K562 (cell line): ENCODE data around the gene SPDEF. TPM values are rescaled to one million over a fixed set of nuclear protein-coding genes. Genes with fewer than 3 reads are reported as not detected.

ENCODE experiments used
- ATF1 ChIP-seq, 2 experiments: fragments of 450-650 bp in 1 of 2; IDR thresholded peaks; 2 replicates each; pipeline ENCODE4 v1.6.1; 2016; ENCODE audit warnings: missing compliant biosample characterization in 1 of 2, missing genetic modification characterization in 1 of 2
- DIDO1 ChIP-seq: fragments of 450-650 bp; IDR thresholded peaks from 2 replicates; pipeline ENCODE4 v1.6.1; 2016; ENCODE audit warnings: low read depth, missing biosample characterization, missing genetic modification characterization
- EP400 ChIP-seq: fragments of 450-650 bp; IDR thresholded peaks from 2 replicates; pipeline ENCODE4 v1.6.1; 2017; ENCODE audit warnings: antibody characterized with exemption, mild to moderate bottlenecking, moderate library complexity
- HMG20A ChIP-seq: fragments of 450-650 bp; formaldehyde crosslinking; conservative IDR thresholded peaks from 2 replicates; pipeline ENCODE4 v1.4.0; 2020; ENCODE audit warnings: mild to moderate bottlenecking, mixed read lengths
- L3MBTL2 ChIP-seq: fragments of 450-650 bp; IDR thresholded peaks from 2 replicates; pipeline ENCODE4 v1.6.1; 2016; ENCODE audit warnings: mild to moderate bottlenecking, moderate library complexity
- PCBP2 ChIP-seq: fragments of 200-400 bp; formaldehyde crosslinking; IDR thresholded peaks from 2 replicates; pipeline ENCODE4 v1.6.1; 2018; ENCODE audit warnings: low read length, low read depth, mild to moderate bottlenecking, moderate library complexity; ENCODE audit not compliant: poor library complexity, severe bottlenecking
- POLR2AphosphoS2 ChIP-seq: IDR thresholded peaks from 2 replicates; pipeline ENCODE4 v1.6.1; 2012; ENCODE audit warnings: low read length, improper control_type of control experiment
- SMAD4 ChIP-seq: fragments of 250-450 bp; sonication (Bioruptor Pico); conservative IDR thresholded peaks from 2 replicates; pipeline ENCODE4 v1.8.0; 2021; ENCODE audit warnings: inconsistent platforms, mild to moderate bottlenecking, moderate library complexity
- STAG1 ChIP-seq: sonication (generic); formaldehyde crosslinking; IDR thresholded peaks from 2 replicates; pipeline ENCODE4 v1.5.0; 2020; ENCODE audit warnings: missing genetic modification reagents, borderline replicate concordance
- TBP ChIP-seq: optimal IDR thresholded peaks from 2 replicates; pipeline ENCODE3; 2011; ENCODE audit warnings: low read depth, low read length, improper control_type of control experiment
- ZNF12 ChIP-seq: sonication (generic); formaldehyde crosslinking; IDR thresholded peaks from 2 replicates; pipeline ENCODE4 v1.4.0; 2020; ENCODE audit warnings: mild to moderate bottlenecking, missing genetic modification reagents
- ZNF507 ChIP-seq: conservative IDR thresholded peaks from 2 replicates; pipeline ENCODE4 v1.6.1; 2017; ENCODE audit warnings: missing genetic modification characterization, missing compliant biosample characterization
- ZNF561 ChIP-seq: fragments of 450-650 bp; formaldehyde crosslinking; conservative IDR thresholded peaks from 2 replicates; pipeline ENCODE4 v1.4.0; 2020; ENCODE audit warnings: mild to moderate bottlenecking, moderate library complexity
- polyA plus RNA-seq, 8 experiments: library from polyadenylated mRNA; depleted of rRNA in 4 of 8; stranded (reverse) in 5 of 8; unstranded in 3 of 8; fragments of >200 nt; fragmentation: Nextera tagmentation in 2 of 8; fragmentation: Illumina TruSeq in 1 of 8; extraction: Ambion mirVana in 2 of 8; extraction: Trizol in 1 of 8; gene quantifications; 2 replicates each; pipeline versions ENCODE4 v1.2.1 to v1.2.3, GENCODE V29; 2011 to 2014; ENCODE audit warnings: inconsistent platforms in 1 of 8, missing spikeins in 1 of 8
- total RNA-seq, 7 experiments: library from RNA; depleted of rRNA in 6 of 7; stranded (reverse); fragments of >200 nt in 6 of 7; fragmentation: Illumina TruSeq in 2 of 7; extraction: Trizol in 2 of 7; gene quantifications; 2 replicates each; pipeline versions ENCODE4 v1.2.1 to v1.2.3, GENCODE V29; 2011 to 2021; ENCODE audit warnings: low replicate concordance in 1 of 7
- TF ChIP-seq, protein P1 (sequence below), 2 experiments: IDR thresholded peaks in 1 of 2; conservative IDR thresholded peaks in 1 of 2; 2 replicates each; pipeline ENCODE4 v1.6.1; 2016; ENCODE audit warnings: low read depth in 2 of 2, mild to moderate bottlenecking in 1 of 2, missing compliant biosample characterization in 1 of 2, missing genetic modification characterization in 1 of 2, moderate library complexity in 1 of 2
- TF ChIP-seq, protein P2 (sequence below): fragments of 250-450 bp; sonication (Bioruptor Pico); IDR thresholded peaks from 2 replicates; pipeline ENCODE4 v1.5.0; 2020; ENCODE audit warnings: mild to moderate bottlenecking
- TF ChIP-seq, protein P3 (sequence below): fragments of 450-650 bp; IDR thresholded peaks from 2 replicates; pipeline ENCODE4 v1.6.1; 2017; ENCODE audit warnings: mild to moderate bottlenecking, moderate library complexity
- TF ChIP-seq, protein P4 (sequence below): fragments of 250-450 bp; sonication (Bioruptor Pico); IDR thresholded peaks from 2 replicates; pipeline ENCODE4 v1.5.0; 2021; ENCODE audit warnings: mild to moderate bottlenecking, moderate library complexity

Gene SPDEF
- total and polyA plus RNA-seq, 9 of the 15 experiments (the other 6 are each of a cell fraction or from before 2014, with no cell fraction given), result 0.04 to 0.12 (median 0.11) TPM; not detected in 5

DNA sequence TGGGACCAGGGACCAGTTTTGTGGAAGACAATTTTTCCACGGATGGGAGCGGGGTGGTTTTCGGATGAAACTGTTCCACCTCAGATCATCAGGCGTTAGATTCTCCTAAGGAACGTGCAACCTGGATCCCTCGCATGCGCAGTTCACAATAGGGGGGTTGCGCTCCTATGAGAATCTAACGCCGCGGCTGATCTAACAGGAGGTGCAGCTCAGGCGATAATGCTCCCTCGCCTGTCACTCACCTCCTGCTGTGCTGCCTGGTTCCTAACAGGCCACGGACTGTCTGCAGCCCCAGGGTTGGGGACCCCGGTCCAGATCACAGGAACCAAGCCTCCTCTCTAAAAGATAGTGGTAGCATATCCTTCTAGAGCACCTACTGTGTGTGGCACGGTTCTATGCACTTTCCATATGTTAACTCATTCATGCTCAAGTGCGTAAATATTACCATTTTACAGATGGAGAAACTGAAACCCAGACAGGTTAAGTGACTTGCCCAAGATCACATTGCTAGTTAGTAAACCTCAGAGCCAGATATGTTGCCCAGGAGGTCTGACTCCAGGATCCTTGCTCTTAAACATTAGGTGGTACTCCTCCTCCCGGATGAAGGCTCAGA is 25.3 kb downstream of the SPDEF start (continued):
- TF ChIP-seq, protein P1, sequence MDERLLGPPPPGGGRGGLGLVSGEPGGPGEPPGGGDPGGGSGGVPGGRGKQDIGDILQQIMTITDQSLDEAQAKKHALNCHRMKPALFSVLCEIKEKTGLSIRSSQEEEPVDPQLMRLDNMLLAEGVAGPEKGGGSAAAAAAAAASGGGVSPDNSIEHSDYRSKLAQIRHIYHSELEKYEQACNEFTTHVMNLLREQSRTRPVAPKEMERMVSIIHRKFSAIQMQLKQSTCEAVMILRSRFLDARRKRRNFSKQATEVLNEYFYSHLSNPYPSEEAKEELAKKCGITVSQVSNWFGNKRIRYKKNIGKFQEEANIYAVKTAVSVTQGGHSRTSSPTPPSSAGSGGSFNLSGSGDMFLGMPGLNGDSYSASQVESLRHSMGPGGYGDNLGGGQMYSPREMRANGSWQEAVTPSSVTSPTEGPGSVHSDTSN (CRISPR knock-in tag; IDR thresholded peaks at IDR 0.05; ENCODE audit: low read depth), result peak; percentile 60
- TF ChIP-seq, protein P1 (tag; conservative IDR thresholded peaks at IDR 0.05; ENCODE audit: low read depth), result peak; percentile 47
- TF ChIP-seq L3MBTL2, result 0 out of 2 replicates have a peak, but pooled peaks have one; percentile 12
- no peak for TF ChIP-seq DIDO1 (tag)
- TF ChIP-seq, protein P2, sequence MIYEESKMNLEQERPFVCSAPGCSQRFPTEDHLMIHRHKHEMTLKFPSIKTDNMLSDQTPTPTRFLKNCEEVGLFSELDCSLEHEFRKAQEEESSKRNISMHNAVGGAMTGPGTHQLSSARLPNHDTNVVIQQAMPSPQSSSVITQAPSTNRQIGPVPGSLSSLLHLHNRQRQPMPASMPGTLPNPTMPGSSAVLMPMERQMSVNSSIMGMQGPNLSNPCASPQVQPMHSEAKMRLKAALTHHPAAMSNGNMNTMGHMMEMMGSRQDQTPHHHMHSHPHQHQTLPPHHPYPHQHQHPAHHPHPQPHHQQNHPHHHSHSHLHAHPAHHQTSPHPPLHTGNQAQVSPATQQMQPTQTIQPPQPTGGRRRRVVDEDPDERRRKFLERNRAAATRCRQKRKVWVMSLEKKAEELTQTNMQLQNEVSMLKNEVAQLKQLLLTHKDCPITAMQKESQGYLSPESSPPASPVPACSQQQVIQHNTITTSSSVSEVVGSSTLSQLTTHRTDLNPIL, result no peak
- TF ChIP-seq ZNF12 (CRISPR knock-in tag), result no peak
- no peak for TF ChIP-seq HMG20A (CRISPR knock-in tag)
- TF ChIP-seq ZNF507, result no peak
- TF ChIP-seq, protein P3, sequence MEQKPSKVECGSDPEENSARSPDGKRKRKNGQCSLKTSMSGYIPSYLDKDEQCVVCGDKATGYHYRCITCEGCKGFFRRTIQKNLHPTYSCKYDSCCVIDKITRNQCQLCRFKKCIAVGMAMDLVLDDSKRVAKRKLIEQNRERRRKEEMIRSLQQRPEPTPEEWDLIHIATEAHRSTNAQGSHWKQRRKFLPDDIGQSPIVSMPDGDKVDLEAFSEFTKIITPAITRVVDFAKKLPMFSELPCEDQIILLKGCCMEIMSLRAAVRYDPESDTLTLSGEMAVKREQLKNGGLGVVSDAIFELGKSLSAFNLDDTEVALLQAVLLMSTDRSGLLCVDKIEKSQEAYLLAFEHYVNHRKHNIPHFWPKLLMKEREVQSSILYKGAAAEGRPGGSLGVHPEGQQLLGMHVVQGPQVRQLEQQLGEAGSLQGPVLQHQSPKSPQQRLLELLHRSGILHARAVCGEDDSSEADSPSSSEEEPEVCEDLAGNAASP, result no peak
- TF ChIP-seq, protein P4, sequence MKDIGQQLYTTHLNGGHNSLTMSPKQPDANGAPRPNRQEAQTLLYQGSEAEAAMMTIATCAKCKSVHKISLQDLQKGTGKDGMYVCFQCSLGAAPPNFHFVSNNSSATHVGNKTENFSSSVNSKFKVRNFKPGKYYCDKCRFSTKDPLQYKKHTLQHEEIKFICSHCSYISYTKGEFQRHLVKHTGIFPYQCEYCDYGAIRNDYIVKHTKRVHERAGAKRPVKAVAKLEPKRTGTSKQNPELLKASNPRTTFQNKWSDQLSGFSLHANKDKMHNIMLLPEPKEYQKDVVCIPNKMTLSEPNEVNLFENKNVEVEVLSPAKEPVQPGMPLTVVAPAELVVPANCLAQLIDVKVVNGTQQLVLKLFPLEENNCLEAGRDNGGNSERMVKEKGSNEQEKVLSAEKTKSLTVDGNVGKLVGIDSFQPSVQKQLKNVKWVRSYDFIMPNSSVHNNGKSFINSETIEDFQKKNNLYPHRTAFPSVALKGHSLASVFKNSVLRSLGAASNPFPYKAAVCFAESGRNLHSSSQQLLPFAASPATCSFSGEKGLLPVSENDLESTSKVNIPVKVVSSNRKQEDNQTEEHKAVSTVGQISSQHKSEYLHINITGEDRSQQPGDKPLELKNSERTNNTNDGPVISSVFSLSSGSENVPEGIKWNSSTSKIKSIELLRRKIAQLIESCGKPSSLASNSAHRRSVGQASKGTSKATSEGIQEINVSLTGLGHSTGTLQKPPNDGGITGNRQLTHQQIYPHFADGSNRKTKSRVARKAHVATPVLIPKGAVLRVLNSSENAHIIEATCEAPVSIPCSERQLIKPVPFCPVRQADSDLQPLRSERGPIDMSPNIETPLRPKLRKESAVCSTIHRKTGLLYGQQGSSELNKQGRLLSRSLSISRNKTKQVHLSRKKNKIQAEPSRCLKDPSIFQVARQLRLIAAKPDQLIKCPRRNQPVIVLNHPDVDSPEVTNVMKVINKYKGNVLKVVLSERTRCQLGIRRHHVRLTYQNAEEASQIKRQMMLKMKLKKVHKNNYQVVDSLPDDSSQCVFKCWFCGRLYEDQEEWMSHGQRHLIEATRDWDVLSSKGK (CRISPR knock-in tag), result no peak
- no peak for TF ChIP-seq ATF1 (CRISPR knock-in tag; IDR thresholded peaks at IDR 0.05)
- TF ChIP-seq ATF1 (tag; IDR thresholded peaks at IDR 0.05), result no peak
- TF ChIP-seq SMAD4 (CRISPR knock-in tag), result no peak
- no peak for TF ChIP-seq STAG1
- no peak for TF ChIP-seq ZNF561 (CRISPR knock-in tag)
- TF ChIP-seq EP400, result no peak
- TF ChIP-seq TBP, result no peak
- TF ChIP-seq PCBP2, result no peak
- TF ChIP-seq POLR2AphosphoS2, result no peak
